ENCODE results near the gene ECI1.

The ECI1 gene

DNA sequence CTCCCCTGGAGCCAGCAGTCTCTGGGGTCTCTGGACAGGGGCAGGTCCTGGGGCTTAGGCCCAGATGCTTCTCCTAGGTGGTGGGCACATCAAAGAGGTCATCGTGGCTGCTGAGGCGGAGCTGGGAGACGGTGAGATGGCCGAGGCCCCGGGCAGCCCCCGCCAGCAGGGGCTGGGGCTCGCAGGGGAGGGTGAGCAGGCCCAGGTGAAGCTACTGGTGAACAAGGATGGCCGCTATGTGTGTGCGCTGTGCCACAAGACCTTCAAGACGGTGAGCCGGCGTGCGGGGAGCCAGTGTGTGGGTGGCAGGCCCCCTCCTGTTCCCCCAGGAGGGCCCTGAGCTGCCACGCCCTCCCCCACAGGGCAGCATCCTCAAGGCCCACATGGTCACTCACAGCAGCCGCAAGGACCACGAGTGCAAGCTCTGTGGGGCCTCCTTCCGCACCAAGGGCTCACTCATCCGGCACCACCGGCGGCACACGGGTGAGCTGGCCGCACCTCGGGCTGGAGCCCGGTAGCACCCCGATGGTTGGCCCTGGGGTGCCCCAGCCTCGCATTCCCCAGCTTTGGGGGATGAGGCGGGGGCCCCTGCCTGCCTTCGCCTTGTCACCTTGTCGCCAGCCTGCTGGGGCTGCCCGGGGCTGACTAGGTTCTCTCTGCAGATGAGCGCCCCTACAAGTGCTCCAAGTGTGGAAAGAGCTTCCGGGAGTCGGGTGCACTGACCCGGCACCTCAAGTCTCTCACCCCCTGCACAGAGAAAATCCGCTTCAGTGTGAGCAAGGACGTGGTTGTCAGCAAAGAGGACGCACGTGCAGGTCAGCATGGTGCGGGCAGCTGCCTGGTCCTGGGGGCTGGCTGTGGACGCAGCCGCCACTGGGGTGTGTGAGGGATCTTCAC, 19.0 kb downstream of the ECI1 start:
- no peak for DNase-seq

DNA sequence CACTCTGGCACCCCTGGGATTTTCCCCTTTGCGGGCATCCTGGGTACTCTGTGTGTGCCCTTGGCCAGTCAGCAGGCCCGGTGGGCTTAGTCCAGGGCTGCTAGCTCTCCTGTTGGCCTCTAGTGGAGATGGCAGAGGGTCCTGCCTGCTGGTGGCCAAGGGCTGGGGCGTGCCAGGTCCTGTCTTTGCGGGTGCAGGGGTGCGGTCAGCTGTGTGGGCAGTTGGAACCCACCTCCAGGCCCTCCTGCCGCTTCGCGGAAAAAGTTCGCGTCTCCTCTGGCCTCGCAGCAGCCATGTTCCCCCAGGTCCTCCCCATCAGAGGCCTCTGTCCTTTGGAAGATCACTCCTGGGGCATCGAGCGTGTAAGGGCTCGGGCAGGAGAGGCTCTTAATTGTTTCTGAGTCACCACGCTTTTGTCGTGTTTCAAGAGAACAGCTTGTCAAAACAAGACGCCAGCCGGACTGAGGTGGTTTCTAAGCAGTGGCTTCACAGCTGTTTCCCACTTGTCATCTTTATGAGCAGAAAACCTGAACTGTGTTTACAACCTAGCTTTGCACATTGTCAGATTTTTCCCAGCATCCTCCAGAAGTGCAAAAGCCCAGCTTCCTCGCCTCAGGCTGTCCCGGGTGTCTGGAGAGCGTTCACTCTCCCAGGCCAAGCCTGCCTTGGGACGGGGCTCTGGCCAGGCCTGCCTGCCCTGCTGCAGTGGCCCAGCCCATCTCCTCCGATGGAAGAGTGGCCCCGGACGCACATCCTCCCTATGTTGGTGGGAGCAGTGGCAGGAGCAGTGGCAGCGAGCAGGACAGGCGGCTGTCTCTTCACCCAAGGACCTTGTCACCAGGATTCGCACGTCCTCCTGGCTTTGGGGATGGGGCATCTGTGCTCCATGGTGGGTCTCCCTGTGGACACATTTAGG, 20.1 kb downstream of the ECI1 start:
- no peak for DNase-seq

DNA sequence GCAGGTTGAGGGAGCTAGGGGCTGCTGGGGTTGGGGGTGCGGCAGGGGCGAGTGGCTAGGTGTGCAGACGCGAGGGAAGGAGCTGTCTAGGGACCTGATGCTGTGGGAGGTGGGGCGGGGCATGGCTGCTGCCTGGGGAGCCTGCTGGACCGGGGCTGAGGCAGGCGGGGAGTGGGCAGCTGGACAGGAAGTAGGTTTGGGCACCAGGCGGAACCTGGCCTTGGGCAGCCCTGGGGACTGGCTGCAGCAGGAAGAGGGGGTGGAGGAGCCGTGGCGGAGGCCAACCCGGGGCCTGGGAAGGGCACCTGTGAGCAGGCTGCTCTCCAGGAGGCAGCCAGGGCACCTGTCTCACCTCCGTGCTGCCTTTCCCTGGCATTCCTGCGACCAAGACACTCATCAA, 21.0 kb downstream of the ECI1 start:
- no peak for DNase-seq

DNA sequence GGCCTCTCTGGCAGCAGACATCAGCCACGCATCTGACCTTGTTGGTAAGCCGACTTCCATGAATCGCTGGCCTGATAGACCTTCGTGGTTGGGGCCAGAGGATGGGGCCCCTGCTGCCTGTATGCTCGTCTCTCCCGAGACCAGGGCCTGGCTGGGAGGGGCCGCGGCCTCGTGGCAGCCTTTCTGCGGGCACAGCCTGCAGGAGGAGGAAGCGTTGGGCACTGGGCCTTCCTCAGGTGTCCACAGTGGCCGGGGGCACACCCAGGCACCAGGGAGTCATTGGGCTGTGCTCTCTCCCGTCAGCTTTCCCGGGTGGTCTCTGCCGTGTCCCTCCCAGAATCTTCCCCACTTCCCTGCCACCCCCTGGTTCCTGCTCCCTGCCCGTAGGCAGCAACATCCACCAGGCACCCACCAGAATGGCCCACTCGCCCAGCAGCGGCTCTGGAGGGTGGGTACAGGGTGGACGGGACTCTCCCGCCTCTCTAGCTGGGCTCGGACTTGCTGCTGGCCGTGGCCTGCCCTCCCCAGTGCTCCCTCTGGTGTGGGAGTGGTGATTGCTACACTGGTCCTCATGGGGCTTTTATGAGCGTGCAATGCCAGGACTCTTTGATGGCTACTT, 21.6 kb downstream of the ECI1 start:
- DNase-seq, result no peak

DNA sequence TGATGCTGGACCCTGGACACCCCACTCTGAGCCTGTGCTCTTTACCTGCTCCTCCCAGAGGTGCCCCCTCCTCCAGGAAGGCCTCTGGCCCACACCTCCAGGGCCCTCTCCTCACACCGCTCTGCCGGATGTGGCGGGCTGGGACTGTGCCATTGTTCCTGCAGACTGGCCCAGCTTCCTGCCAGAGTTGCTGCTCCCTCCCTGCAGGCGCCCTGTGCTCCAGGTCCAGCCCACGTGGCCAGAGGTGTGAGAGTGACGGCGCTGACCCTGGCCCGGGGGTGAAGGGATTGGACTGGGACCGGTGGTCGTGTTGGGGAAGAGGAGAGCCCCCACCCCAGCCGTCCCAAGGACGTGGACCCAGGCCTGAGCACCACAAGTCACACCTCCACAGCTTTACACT, 22.3 kb downstream of the ECI1 start:
- DNase-seq, result no peak

DNA sequence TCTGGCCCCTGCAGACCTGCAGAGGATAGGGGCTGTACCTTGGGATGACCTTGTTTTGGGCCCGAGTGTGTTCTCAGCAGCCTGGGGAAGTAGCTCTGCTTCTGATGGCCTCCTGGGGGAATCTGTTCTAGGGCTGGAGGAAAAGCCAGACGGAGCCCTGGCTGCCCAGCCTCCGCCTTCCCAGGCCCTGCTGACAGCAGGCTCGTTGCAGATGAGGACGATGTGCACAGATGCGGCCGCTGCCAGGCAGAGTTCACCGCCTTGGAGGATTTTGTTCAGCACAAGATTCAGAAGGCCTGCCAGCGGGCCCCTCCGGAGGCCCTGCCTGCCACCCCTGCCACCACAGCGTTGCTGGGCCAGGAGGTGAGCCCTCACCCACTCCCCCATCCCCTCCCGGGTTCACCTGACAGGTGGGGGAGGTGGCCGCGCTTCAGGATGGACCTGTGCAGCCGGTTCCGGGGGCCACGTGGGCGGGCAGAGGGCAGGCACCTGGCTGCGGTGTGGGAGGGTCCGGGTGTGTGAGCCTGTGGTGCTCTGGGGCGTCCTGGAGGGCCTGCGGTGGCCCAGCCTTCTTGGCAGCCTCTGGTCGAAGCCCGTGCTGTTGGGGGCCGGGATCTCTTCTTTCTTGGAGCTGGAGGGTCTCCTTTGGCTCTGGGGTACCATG, 23.1 kb downstream of the ECI1 start:
- no peak for DNase-seq

DNA sequence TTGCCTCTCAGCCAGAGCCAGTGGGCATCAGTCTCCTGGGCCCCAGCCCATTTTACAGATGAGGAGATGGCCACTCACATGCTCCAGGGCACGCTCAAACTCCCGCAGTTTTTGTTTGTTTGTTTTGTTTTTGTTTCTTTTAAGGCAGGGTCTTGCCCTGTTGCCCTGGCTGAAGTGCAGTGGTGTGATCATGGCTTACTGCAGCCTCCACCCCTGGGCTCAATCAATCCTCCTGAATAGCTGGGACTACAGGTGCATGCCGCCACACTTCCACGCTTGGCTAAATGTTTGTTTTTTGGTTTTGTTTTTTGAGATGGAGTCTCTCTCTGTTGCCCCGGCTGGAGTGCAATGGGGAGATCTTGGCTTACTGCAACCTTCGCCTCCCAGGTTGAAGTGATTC, 24.5 kb downstream of the ECI1 start:
- DNase-seq, result no peak

DNA sequence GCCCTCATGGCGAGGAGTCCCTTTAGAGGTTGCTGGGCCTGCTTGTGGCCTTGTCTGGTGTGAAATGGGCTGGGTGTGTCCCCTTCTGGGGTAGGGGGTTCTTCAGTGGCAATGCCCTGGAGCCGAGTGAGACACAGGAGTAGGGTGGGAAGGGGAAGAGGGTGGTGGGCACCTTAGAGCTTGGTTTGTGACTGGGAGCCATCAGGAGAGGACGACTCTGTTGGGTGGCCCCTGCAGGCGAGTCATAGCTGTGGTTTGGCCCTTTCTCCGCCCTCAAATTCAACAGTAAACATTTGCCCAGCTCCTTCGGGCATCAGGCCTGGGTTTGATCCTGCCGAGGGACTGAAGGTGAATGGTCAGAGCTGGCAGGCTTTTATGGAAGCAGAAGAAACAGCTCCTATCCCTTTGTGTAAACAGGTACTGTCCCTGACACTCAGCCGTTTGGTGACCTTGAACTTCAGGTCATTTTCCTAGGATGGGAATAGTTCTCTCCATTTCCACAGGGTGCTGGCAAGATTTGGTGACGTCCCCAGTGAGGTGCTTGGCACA, 25.1 kb downstream of the ECI1 start:
- no peak for DNase-seq

DNA sequence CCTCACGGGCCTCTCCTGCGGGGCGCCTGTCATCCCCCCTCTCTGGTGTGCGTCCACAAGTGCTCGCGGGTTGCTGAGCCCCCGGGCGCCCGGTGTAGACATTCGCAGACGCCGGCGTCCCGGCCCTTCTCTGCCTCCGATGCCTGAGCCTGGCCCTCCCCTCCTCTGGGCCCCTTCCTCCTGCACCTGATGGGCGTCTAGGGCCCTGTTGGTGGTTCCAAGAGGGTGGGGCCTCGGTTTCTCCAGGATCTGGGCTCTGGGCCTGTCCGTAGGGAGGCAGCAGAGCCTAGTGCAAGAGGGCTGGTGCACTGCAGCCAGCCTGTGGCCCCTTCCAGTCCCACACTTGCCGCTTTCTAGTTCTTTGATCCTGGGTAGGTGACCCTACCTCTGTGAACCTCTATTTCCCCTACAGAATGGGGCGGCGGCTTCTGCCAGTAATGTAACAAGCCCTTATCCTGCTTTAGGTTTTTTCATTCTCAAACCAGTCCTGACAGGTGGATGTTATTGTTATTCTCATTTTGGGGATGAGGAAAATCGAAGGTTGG, 27.4 kb downstream of the ECI1 start:
- DNase-seq, result peak; percentile 79

DNA sequence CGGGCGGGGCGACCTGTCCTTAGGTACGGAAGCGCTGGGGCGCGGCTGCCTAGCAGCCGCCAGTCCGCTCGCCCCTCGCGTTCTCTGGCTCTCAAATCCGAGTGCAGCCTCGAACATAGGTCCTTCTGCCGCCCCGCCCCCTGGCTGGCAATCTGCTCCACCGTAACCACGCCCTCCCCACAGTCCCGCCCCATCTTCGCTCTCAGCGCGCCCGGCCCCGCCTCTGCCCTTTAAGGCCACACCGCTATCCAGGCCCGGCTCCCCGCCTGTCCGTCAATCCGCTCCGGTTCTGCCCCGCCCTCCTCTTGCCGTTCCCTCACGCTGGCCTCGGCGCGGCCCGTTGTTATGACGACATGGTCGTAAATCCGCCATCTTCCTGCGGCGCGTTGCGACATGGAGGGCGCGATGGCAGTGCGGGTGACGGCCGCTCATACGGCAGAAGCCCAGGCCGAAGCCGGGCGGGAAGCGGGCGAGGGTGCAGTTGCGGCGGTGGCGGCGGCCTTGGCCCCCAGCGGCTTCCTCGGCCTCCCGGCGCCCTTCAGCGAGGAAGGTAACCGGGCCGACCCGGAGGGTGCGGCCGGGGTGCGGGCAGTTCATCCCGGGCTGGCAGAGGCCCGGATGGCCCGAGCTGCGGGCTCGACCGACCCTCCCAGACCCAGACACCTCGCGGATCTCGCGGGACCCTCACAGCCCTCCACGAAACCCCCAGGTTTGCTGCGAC, 28.0 kb downstream of the ECI1 start, which contains the start of gene E4F1:
Gene E4F1, plus strand, starts transcription at position 371 of the 721 bp plus-strand sequence. Its CDS starts 23 bp downstream, at position 394.
- peak; percentile 100 for DNase-seq

DNA sequence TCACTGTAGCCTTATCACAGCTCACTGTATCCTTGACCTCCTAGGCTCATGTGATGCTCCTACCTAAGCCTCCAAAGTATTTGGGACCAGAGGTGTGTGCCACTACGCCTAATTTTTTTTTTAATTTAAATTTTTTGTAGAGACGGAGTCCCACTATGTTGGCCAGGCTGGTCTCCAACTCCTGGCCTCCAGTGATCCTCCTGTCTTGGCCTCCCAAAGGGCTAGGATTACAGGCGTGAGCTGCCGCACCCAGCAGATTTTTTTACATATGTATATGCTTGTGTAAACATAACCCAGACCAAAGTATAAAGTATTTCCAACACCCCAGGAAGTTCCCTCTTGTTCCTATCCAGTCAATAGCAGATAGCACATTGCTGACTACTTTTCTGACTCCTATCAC, 35.1 kb downstream of the ECI1 start:
- DNase-seq, result no peak

DNA sequence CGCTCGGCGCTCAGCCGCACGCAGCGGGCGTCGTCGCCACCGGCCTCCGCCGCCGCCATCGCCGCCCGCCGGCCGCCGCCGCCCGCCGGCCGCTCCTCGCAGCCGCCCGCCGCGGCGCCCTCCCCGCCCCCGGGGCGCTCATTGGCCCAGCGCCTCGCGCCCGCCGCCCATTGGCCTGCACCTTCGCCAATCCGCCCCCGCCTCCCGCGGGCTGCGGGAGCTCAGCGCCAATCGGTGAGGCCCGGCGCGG, 36.7 kb downstream of the ECI1 start, which contains the start of gene PGP:
Gene PGP, minus strand, starts transcription at position 122 of the 250 bp plus-strand sequence. Its CDS starts 63 bp downstream, at position 59.
- no peak for DNase-seq

DNA sequence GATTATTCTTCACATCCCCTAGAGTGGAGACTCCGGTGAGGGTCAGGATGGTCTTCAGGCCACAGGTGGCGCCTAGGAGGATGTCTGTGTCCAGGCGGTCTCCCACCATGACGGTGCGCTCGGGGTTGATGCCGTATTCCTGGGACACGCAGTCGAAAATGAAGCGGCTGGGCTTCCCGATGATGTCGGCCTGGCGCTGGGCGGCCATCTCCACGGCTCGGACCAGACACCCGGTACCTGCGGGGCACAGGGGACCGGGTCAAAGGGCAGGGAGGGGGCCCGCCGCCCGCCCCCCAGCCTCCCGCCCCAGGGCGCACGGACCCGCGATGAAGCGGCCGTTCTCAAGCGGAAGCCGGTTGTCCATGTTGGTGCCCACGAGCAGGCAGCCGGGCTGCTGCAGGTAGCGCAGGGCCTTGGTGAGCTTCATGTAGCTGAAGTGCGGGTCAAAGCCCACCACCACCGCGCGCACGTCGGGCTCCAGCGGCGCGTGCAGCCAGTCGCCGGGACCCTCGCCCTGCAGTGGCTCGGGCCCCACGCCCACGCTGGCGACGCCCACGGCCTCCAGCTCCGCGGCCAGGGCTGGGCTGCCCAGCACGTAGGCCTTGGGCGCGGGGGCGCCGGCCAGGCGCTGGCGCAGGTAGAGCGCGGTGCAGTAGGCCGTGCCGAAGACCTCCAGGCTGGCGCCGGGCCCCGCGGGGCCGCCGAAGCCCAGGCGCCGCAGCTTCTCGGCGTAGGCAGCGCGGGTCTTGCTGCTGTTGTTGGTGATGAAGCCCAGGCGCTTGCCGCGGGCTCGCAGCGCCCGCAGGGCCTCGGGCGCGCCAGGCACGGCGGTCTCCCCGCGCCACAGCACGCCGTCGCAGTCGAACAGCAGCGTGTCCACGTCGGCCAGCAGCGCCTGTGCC, 37.3 kb downstream of the ECI1 start:
- DNase-seq, result no peak

DNA sequence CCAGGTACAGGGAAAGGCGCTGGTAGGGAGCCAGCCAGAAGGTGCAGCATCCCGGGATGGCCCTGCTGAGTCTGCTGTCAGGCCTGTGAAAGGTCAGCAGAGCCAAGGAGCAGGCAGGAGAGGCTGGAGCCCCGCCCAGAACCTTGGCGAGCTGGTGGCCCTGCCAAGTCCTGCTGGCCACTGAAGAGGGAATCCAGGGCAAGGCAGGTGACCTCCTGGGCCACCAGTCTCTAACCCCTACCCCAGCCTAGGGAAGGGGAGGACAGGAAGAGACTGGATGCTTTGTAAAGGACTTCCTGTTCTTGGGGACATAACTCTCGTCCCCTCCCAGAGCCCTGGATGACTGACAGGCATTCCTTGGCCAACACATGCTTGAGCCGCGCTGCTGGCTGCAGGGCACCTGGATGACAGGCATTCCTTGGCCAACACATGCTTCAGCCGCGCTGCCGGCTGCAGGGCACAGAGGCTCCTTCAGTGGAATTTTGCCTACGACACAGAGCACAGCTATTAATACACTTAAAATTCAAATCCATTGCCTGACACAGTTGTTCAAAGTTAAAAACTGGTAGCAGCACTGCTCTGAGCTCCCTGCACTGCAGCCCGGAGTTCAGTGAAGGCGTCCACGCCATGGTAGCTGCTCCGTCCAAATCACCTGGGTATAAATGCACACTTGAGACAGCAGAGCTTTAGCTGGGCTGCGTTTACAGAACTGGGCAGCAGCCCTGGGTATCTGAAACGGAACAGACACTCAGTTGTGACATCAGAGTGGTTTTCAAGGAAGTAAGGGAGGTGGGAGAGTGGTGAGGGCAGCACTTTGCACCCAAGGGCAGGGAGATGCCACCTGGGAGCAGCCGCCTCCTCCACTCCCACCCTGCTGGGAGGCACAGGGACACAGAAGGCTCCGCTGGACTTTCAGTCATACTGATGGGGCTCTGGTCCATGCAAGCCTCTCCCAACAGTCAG, 38.7 kb downstream of the ECI1 start:
- peak; percentile 74 for DNase-seq

DNA sequence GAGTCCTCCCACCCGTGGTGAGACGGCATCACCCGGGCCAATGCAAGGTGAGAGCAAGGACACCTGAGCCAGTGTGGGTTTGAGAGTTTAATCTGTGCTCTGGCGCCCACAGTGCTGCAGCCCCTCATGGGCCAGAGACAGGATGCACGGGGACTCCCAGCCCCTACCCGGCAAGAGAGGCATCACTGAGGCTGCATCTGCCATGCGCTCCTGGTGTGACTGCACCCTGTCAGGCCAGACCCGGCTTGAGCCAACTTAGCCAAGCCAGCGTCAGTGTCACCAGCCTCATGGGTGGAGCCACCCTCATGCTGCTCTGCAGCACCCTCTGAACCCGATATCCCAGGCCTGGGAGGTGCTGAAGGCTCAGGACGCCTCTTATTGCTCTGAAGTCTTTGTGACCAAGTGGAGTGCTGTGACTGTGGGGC, 39.5 kb downstream of the ECI1 start:
- DNase-seq, result no peak

DNA sequence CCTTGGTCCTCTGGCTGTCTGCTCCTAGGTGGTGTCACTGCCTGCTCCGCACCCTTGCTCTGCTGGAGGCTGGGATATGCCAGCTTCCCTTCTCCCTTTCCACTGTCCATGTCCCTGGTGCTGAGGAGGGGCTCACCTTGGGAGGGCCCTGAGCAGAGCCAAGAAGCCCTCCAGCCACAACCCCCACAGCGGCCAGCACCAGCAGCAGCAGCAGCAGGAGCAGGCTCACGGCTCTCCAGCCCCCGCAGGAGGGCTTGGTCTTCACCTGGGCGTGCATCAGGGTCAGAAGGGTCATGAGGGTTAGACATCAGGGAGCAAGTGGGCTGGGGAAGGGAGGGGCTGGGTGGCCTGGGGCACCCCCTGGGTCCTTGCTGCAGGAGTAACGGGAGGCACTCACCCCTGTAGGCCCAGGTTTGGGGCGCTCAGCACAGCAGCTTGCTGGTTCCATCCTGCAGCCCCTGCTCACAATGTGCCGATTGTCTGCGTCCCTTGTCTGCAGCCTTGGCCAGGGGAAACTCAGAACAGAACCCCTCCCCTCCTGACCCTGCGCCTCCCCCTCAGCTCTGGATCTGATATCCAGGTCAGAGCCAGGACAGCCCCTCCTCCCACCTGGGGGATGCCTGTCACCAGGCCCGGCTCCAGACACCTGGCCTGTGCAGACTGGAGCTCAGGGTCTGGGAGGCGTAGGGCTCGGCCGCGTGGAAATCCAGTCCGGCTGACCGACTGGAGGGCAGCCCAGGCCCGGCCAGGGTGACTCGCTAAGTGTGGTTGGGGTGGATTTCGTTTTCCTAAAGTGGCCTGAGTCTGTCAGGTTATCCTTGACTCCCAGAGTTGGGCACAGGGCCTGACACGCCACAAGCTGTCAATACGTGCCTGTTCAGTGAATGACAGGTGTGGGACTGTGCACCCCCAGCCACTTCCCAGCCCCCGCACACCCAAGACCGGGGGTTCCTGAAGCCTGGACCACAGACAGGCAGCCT, 40.7 kb downstream of the ECI1 start, which contains the start of gene BRICD5:
Gene BRICD5, minus strand, starts transcription at position 478 of the 980 bp plus-strand sequence. Its CDS starts 30 bp downstream, at position 448.
- no peak for DNase-seq

DNA sequence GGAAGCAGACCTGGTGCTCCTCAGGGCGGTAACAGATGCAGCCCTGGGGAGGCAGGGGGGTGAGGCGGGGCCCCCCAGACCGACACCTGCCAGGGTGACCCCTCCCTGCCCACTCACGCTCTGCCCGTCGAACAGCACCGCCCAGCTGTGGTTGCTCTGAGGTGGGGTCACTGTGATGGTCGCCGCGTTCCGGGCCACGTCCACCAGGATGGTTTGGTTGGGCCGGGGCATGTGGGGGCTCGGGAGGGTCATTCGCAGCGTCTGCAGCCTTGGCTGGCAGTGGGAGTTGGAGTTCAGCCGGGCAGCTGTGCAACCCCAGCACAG, 41.4 kb downstream of the ECI1 start:
- no peak for DNase-seq
